Non-pigmented ciliary epithelial cell (primary cell): ENCODE data around the gene COL23A1.

ENCODE experiments used
- DNase-seq: peaks from one replicate; pipeline ENCODE4 v3.0.0-alpha.2; 2010; ENCODE audit warnings: low read depth

Gene COL23A1

GRCh38 chr5:178532236-178532635 lies 58.0 kb downstream of the COL23A1 start:
- DNase-seq = no peak

- DNase-seq = no peak
Measured at GRCh38 chr5:178531786-178532185, 58.4 kb downstream of the COL23A1 start.

GRCh38 chr5:178530526-178530925 lies 59.7 kb downstream of the COL23A1 start:
- DNase-seq = no peak

GRCh38 chr5:178529080-178529479 lies 61.1 kb downstream of the COL23A1 start:
- no peak for DNase-seq

GRCh38 chr5:178527458-178528307 lies 62.5 kb downstream of the COL23A1 start:
- no peak for DNase-seq

- no peak for DNase-seq
Measured at GRCh38 chr5:178526773-178527457, 63.3 kb downstream of the COL23A1 start.

GRCh38 chr5:178525906-178526732 lies 64.1 kb downstream of the COL23A1 start:
- no peak for DNase-seq

GRCh38 chr5:178524093-178524882 lies 65.9 kb downstream of the COL23A1 start:
- no peak for DNase-seq

- no peak for DNase-seq
Measured at GRCh38 chr5:178522361-178522760, 67.8 kb downstream of the COL23A1 start.

GRCh38 chr5:178520851-178521250 lies 69.3 kb downstream of the COL23A1 start:
- DNase-seq = no peak

- no peak for DNase-seq
Measured at GRCh38 chr5:178519804-178520203, 70.4 kb downstream of the COL23A1 start.

GRCh38 chr5:178519155-178519554 lies 71.0 kb downstream of the COL23A1 start:
- DNase-seq = no peak

GRCh38 chr5:178516504-178517235 lies 73.5 kb downstream of the COL23A1 start:
- DNase-seq = no peak

GRCh38 chr5:178515776-178516503 lies 74.3 kb downstream of the COL23A1 start:
- DNase-seq = no peak

GRCh38 chr5:178514851-178515418 lies 75.3 kb downstream of the COL23A1 start:
- DNase-seq = no peak

- no peak for DNase-seq
Measured at GRCh38 chr5:178511172-178511571, 79.0 kb downstream of the COL23A1 start.

- DNase-seq = no peak
Measured at GRCh38 chr5:178509491-178510057, 80.6 kb downstream of the COL23A1 start.

- DNase-seq = no peak
Measured at GRCh38 chr5:178507151-178507932, 82.9 kb downstream of the COL23A1 start.
